Activated T-cell treated with anti-CD3 and anti-CD28 coated beads for 24 hours (primary cell): ENCODE results near the gene L1TD1.
"Not testable (repeated sequence)": the region's sequence is repeated elsewhere in the genome, so short reads cannot be mapped to it uniquely, and the experiment has no call there.

Experiments used
- DNase-seq: peaks from one replicate; pipeline ENCODE4 v3.0.0-alpha.2; 2020; ENCODE audit warnings: low read depth

The L1TD1 gene

DNA sequence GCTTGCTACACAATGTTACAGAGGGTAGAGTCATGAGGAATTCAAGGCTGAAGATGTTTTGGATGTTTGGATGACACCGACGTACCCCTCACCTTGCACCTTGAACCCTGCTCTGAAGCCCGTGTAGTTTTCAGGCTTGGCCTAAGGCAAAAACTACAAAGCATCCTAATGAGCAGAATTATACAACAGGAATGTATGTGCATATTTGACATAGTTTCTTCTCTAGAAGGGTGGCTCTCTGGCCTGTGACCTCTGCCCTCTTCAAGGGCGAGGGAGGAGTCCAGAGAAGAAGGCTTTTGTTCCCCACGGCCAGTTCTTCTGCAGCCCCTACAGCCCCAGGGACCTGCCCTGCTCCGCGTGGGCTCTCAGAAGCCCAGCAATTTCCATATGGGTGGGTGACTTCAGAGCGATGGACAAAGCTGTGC, 43.3 kb downstream of the L1TD1 start:
- no peak for DNase-seq

GRCh38 chr1:62238507-62238906, 43.9 kb downstream of the L1TD1 start:
- no peak for DNase-seq

DNA sequence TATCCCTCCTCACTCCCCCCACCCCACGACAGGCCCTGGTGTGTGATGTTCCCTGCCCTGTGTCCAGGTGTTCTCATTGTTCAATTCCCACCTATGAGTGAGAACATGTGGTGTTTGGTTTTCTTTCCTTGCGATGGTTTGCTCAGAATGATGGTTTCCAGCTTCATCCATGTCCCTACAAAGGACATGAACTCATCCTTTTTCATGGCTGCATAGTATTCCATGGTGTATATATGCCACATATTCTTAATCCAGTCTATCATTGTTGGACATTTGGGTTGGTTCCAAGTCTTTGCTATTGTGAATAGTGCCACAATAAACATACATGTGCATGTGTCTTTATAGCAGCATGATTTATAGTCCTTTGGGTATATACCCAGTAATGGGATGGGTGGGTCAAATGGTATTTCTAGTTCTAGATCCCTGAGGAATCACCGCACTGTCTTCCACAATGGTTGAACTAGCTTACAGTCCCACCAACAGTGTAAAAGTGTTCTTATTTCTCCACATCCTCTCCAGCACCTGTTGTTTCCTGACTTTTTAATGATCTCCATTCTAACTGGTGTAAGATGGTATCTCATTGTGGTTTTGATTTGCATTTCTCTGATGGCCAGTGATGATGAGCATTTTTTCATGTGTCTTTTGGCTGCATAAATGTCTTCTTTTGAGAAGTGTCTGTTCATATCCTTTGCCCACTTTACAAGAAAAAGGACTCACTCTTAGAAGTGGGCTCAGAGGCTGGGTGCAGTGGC, 45.2 kb downstream of the L1TD1 start:
- not testable (repeated sequence) for DNase-seq

- DNase-seq: no peak
Observed at GRCh38 chr1:62240651-62241370, 46.2 kb downstream of the L1TD1 start.

- no peak for DNase-seq
Observed at GRCh38 chr1:62241371-62242131, 46.9 kb downstream of the L1TD1 start.

- DNase-seq: not testable (repeated sequence)
Observed at GRCh38 chr1:62244380-62244779, 49.7 kb downstream of the L1TD1 start.

DNA sequence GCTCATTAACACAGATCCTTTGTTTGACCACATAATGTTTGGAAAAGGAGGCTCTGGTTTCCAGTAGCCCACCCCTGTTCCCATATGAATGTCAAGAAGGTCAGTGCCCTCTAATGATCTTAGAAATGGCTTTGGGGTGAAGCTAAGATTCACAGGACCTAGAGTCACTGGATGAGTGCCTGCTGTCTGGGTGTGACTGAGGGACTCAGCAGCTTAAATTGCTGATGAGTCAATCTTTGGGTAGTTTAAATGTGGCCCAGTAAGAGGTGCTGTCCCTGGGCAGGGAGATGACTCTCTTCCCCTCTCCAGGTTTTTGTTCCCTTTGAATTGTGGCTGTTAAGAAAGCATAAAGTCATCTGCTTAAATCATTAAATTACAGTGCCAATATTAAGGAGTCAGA, 50.6 kb downstream of the L1TD1 start:
- DNase-seq: no peak

DNA sequence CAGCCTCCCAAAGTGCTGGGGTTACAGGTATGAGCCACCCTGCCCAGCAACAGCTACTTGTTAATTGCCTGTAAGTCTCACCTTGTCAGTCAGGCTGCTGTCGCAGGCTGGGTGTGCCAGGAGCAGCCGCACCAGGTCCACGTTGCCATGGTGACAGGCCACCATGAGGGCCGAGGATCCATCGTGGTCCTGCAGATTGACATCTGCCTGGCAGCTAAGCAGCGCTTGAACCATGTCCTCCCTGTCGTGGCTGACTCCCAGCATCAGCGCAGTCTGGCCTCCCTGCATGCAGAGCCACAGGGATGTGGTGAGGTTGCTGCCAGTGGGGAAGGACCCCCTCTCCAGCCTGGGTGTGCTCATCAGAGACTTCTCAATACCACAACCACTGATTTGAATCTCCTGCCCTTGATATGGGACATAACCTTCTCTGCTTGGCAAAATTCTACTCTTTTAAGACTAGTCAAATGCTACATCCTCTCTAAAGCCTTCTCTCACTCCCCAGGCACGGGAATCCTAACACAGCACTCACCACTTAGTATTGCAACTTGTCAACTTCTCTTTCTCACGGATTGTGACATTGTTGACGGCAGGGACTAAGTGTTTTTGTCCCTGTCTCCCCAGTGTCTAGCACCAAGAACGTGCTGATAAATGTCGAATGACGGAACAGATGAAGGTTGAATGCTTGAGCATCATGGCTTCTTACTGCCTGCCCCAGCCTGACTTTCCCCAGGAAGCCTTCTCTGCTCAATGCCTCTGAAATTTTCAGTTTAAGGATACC, 52.9 kb downstream of the L1TD1 start:
- DNase-seq: no peak

- DNase-seq: no peak
Observed at GRCh38 chr1:62250126-62250726, 55.6 kb downstream of the L1TD1 start.

- no peak for DNase-seq
Observed at GRCh38 chr1:62259551-62259950, 64.9 kb downstream of the L1TD1 start.

DNA sequence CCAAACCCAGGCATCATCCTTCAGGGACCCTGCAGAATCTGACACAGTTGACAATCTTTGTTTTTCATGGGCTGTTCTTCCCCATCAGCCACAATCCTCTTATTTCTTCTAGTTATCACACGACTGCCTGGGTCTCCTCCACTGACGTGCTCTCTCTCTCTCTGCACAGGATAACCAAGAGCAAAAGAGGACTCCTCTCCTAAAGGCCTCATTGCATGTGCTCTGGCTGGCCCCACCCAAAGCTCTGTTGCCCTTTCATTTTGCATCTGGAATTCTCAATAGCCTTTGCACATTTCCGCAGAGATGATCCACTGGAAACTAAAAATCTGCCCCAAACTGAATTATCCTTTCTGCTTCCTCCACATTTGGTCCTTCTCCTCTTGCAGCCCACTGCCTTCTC, 66.0 kb downstream of the L1TD1 start:
- no peak for DNase-seq
